ENCODE data around the gene MYH9.

- TF ChIP-seq, protein P1, sequence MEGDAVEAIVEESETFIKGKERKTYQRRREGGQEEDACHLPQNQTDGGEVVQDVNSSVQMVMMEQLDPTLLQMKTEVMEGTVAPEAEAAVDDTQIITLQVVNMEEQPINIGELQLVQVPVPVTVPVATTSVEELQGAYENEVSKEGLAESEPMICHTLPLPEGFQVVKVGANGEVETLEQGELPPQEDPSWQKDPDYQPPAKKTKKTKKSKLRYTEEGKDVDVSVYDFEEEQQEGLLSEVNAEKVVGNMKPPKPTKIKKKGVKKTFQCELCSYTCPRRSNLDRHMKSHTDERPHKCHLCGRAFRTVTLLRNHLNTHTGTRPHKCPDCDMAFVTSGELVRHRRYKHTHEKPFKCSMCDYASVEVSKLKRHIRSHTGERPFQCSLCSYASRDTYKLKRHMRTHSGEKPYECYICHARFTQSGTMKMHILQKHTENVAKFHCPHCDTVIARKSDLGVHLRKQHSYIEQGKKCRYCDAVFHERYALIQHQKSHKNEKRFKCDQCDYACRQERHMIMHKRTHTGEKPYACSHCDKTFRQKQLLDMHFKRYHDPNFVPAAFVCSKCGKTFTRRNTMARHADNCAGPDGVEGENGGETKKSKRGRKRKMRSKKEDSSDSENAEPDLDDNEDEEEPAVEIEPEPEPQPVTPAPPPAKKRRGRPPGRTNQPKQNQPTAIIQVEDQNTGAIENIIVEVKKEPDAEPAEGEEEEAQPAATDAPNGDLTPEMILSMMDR (conservative IDR thresholded peaks at IDR 0.05; ENCODE audit: low read depth, low read length), result no peak
- TF ChIP-seq EZH2 (IDR thresholded peaks at IDR 0.05; ENCODE audit: borderline replicate concordance, low read depth, low read length, poor library complexity, severe bottlenecking), result no peak
Observed at GRCh38 chr22:36343070-36343719, 44.6 kb downstream of the MYH9 start.

All from A673 (cell line).